Right cardiac atrium (tissue), 5 donors: ENCODE results near the gene SP100. TPM values are rescaled to one million over a fixed set of nuclear protein-coding genes. Genes with fewer than 3 reads are reported as not detected.
A peak's percentile ranks its signal among the peaks of the same experiment; 100 is the strongest.

Experiments
- ATAC-seq, 2 donors: fragments of 200-7000 bp; cut with Tn5 transposase; one replicate each; pipeline versions ENCODE4 v1.8.0 to v1.9.1; 2020; ENCODE audit warnings: moderate library complexity in 2 of 2, mild to moderate bottlenecking in 1 of 2
- DNase-seq, 3 donors: peaks; one replicate each; pipeline ENCODE4 v3.0.0-alpha.2; 2020
- H3K27ac ChIP-seq: one replicate; pipeline ENCODE4 v1.5.1; 2013; ENCODE audit warnings: mild to moderate bottlenecking, low read length, control low read depth, moderate library complexity
- H3K27me3 ChIP-seq: one replicate; pipeline ENCODE4 v1.6.1; 2013; ENCODE audit not compliant: control insufficient read depth, insufficient read depth
- H3K4me1 ChIP-seq: one replicate; pipeline ENCODE4 v1.6.1; 2013; ENCODE audit warnings: low read length; ENCODE audit not compliant: control insufficient read depth, insufficient read depth
- H3K4me3 ChIP-seq: one replicate; pipeline ENCODE4 v1.5.1; 2013; ENCODE audit warnings: low read length, control low read depth
- H3K9me3 ChIP-seq: one replicate; pipeline ENCODE4 v1.6.1; 2013; ENCODE audit warnings: low read length; ENCODE audit not compliant: control insufficient read depth
- WGBS: extraction: QIAGEN DNeasy Blood & Tissue Kit; methylation state at CpG from one replicate; pipeline ENCODE4 v1.1.7; 2013; 5-methylcytosine and 5-hydroxymethylcytosine counted together
- intact Hi-C, 4 donors: fragments of 100-400 bp; cut with DNase I; formaldehyde crosslinking; loops; one replicate each; pipeline versions ENCODE4 v1.11.0 to v1.14.0; 2022 to 2023
- polyA plus RNA-seq: library from polyadenylated mRNA; stranded (reverse); fragments of 200-250 nt; gene quantifications from one replicate; pipeline ENCODE4 v1.2.3, GENCODE V29; 2013
- total RNA-seq, 4 donors: library from RNA; stranded (reverse); fragmentation: NEBNext Ultra II Directional; extraction: Animal tissue kit (Norgen Biotek cat#: 25700); gene quantifications; one replicate each; pipeline ENCODE4 v1.2.1, GENCODE V29; 2021
- donor health status: healthy with polysubstance abuse.
- donor health status: DM: no; HTN: yes; CAD: no.
- donor health status: DM: no; HTN: no; CAD: no.
- donor health status: DM: no; HTN: yes; CAD: no; lungs with severe emphysema.
- donor health status: DM: yes; HTN: yes; CAD: no.

Gene SP100
- total and polyA plus RNA-seq, 5 donors, result 64.5 to 88.3 (median 72.1) TPM

DNA sequence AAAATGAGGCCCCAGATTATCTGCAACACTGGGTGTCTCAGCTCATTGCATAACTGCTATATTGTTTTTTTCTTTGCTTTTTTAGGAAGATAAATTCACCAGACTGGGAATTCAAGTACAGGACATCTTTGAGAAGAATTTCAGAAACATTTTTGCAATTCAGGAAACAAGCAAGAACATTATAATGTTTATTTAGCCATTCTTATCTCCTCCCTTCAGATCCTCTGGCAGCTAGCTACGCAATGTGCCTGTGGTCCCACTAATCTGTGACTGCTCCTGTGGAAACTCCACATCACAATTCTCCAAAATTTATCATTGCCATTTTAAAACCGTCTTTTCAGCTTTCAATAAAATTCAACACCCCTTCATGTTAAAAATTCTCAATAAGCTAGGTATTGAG is 126.8 kb downstream of the SP100 start:
- Histone ChIP-seq H3K27ac (no peak overlapping the region), H3K4me3 (no peak overlapping the region), H3K9me3 (no peaks in the 10 kb centered on the region), H3K27me3 (no peaks in the 10 kb centered on the region), H3K4me1 (no peaks in the 10 kb centered on the region)
- intact Hi-C loops, result no loop called here
- DNase-seq (peak in 1 of 3 donors; percentile 45), ATAC-seq (peak; percentile 68 to 83)
- 57% methylated on average over 2 of the region's 2 CpGs for WGBS

- no peaks in the 10 kb centered on the region for H3K27me3 ChIP-seq
- H3K4me3 ChIP-seq, result no peak overlapping the region
- no peak overlapping the region for H3K27ac ChIP-seq
- 94% methylated on average over 2 of the region's 2 CpGs for WGBS
- DNase-seq, result no peak
- no peaks in the 10 kb centered on the region for H3K4me1 ChIP-seq
- no peaks in the 10 kb centered on the region for H3K9me3 ChIP-seq
- ATAC-seq, result no peak
- intact Hi-C loops, result no loop called here
Observed at GRCh38 chr2:230552181-230552580, 136.2 kb downstream of the SP100 start.

DNA sequence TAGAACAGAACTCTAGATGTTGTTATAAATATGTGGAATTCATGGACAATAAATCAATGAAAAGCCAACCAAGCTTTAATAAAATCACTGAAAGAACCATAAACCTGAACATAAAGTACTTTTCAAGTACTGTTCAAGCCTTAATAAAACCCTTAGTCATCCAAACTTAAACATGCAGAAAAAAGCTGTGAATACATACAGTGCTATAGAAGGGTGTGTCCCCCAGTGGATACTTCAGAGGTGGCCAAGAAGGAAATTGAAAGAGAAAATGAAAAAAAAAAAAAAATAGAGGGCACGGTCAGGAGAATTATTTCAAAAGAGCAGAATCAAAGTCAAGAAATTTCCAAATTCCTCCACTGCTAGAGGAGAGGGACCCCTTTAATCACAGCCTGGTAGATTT is 141.1 kb downstream of the SP100 start:
- intact Hi-C loops, result no loop called here
- no peak for ATAC-seq

DNA sequence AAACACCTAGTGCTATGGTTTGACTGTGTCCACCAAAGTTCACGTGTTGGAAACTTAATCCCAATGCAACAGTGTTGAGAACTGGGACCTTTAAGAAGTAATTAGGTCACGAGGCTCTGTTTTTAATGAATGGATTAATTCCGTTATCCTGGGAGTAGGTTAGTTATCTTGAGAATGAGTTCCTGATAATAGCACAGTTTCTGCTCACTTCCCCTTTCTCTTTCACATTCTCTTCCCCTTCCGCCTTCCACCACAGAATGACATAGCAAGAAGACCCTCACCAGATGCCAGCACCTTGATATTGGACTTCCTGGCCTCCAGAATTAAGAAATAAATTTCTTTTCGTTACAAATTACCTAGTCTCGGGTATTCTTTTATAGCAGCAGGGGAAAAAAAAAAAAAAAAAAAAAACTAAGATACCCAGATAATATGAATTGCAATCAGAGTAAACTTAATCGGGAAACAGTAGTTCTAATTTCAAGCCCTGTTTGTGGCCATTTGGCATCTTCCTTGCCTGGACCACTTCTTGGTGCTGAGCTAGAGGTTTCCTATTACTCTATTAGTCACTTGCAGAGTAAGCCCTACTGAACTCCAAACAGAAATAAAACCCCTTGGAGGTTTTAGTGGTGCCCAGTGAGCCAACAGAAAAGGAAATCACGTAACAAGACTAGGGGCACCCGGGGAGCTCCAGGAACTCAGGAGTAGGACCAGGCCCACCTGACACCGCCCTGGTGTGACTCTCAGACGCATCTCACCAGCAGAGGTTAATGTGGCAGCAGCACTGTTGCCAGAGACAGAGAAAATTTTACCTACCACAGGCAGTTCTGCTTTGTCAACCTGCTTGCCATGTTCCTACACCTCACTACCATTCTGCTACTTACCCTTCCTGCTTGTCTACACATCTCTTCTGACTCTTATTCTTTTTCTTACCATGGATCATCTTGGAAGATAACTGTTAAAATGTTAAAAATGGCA is 149.1 kb downstream of the SP100 start:
- no peak for DNase-seq

More for the DNA sequence above, 141.1 kb downstream of the SP100 start:
- H3K27me3 ChIP-seq, result no peaks in the 10 kb centered on the region
- no peak overlapping the region for H3K27ac ChIP-seq
- no peaks in the 10 kb centered on the region for H3K4me1 ChIP-seq
- DNase-seq, result no peak
- 33% methylated on average over 1 of the region's 1 CpG for WGBS
- H3K4me3 ChIP-seq, result no peak overlapping the region
- H3K9me3 ChIP-seq, result no peaks in the 10 kb centered on the region

DNA sequence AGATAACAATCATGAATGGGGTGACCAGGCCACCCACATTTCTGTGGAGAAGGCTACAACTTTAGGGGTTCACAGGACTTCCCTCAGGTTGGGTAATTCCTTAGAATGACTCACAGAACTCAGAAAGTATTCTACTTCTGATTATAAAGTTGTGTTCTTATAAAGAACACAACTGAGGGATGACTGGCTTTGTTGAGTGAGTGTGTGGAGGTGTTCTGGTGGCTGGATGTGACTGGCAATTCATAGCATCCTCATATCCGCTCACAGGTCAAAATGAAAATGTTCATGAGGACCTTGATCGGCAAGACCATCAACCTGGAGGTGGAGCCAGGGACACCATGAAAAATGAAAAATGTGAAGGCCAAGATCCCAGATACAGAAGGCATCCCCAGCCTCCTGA is 153.3 kb downstream of the SP100 start:
- intact Hi-C loops, result no loop called here
- 68% methylated on average over 2 of the region's 2 CpGs for WGBS
- Histone ChIP-seq H3K4me3 (no peak overlapping the region), H3K27ac (no peak overlapping the region), H3K4me1 (no peaks in the 10 kb centered on the region), H3K9me3 (no peaks in the 10 kb centered on the region), H3K27me3 (no peaks in the 10 kb centered on the region)
- DNase-seq, result no peak
- ATAC-seq, result no peak

More for the DNA sequence above, 149.1 kb downstream of the SP100 start:
- H3K27me3 ChIP-seq, result no peaks in the 10 kb centered on the region
- intact Hi-C loops, result no loop called here
- no peaks in the 10 kb centered on the region for H3K4me1 ChIP-seq
- WGBS, result 38% methylated on average over 11 of the region's 11 CpGs
- no peak overlapping the region for H3K4me3 ChIP-seq
- no peak for ATAC-seq
- no peaks in the 10 kb centered on the region for H3K9me3 ChIP-seq
- no peak overlapping the region for H3K27ac ChIP-seq

DNA sequence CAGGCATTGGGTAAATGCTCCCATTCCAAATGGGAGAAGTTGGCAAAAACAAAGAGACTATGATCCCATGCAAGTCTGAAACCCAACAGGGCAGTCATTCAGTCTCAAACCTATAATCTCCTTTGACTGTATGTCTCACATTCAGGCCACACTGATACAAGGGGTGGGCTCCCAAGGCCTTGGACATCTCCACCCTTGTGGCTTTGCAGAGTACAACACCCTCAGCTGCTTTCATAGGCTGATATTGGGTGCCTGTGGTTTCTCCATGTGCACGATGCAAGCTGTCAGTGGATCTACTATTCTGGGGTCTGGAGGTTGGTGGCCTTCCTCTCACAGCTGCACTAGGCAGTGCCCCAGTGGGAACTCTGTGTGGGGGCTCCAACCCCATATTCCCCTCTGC is 155.0 kb downstream of the SP100 start:
- Histone ChIP-seq H3K27me3 (no peaks in the 10 kb centered on the region), H3K9me3 (no peaks in the 10 kb centered on the region), H3K27ac (no peak overlapping the region), H3K4me1 (no peaks in the 10 kb centered on the region), H3K4me3 (no peak overlapping the region)
- 84% methylated on average over 1 of the region's 1 CpG for WGBS
- ATAC-seq, result no peak
- intact Hi-C loops, result no loop called here
- DNase-seq, result no peak

DNA sequence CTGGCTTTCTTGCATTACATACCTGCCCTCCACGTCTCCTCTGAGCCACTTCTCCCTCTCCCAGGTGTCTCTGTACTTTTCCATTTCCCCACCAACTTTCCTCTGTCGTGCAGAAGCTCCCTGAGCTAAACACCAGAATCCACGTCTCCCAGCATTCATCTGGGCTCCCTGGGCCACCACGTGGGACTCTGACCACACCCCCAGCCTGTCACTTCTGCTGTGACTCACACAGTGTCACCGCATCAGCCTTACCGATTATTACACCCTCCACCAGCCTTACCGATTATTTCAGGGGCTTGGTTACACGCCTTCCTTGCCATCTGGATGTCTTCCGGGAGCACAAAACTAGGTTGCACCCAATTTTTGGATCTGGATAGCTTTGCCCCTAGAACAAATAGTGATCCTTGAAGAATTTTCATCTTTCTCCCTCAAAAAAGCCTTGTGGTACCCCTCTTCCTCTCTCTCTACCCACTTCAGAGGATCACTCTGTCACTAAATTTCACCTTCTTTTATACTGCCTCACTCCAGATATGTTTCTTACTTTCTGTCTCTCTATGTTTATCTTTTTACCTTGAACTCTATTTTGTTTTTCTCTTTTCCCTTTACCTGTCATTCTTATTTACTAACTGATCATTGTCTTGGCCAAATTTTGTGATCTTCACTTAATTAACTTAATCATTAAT is 159.8 kb downstream of the SP100 start:
- no peak overlapping the region for H3K27ac ChIP-seq
- ATAC-seq (no peak), DNase-seq (no peak)
- intact Hi-C loops, result no loop called here
- H3K27me3 ChIP-seq, result peaks cover 2% of the 10 kb centered on the region
- H3K4me1 ChIP-seq, result no peaks in the 10 kb centered on the region
- H3K4me3 ChIP-seq, result no peak overlapping the region
- WGBS, result 79% methylated on average over 9 of the region's 9 CpGs
- H3K9me3 ChIP-seq, result no peaks in the 10 kb centered on the region

GRCh38 chr2:230577114-230577513 is 161.1 kb downstream of the SP100 start:
- DNase-seq (no peak), ATAC-seq (no peak)
- peaks cover 2% of the 10 kb centered on the region for H3K27me3 ChIP-seq
- WGBS, result 45% methylated on average over 6 of the region's 6 CpGs
- no peaks in the 10 kb centered on the region for H3K9me3 ChIP-seq
- no peak overlapping the region for H3K4me3 ChIP-seq
- no peaks in the 10 kb centered on the region for H3K4me1 ChIP-seq
- intact Hi-C loops, result no loop called here
- no peak overlapping the region for H3K27ac ChIP-seq

GRCh38 chr2:230578106-230578505 is 162.1 kb downstream of the SP100 start:
- ATAC-seq, result no peak
- Histone ChIP-seq H3K27me3 (peaks cover 2% of the 10 kb centered on the region), H3K27ac (no peak overlapping the region), H3K4me3 (no peak overlapping the region), H3K4me1 (no peaks in the 10 kb centered on the region), H3K9me3 (no peaks in the 10 kb centered on the region)
- intact Hi-C loops, result no loop called here
- DNase-seq, result no peak
- 39% methylated on average over 2 of the region's 2 CpGs for WGBS

DNA sequence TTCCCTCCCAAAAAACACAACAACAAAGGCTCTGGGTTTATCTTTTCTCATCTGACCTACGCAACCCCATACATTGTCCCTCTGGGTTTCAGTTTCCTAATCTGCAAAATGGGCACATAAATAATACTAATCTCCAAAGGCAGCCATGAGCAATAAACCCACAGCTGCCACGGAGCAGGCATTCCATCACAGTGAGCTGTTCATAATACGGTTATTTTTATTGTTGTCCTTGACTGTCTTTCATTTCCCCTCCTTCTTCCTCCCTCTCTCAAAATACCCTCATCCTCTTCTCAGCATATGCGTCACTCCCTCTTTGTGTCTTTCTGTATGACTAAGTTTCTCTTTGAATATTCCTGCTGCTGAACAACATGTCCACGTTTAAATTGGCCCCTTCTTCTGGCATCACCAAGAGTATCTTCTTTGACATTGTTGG is 166.9 kb downstream of the SP100 start:
- Histone ChIP-seq H3K4me3 (no peak overlapping the region), H3K4me1 (no peaks in the 10 kb centered on the region), H3K9me3 (no peaks in the 10 kb centered on the region), H3K27ac (no peak overlapping the region), H3K27me3 (peaks cover 2% of the 10 kb centered on the region)
- no peak for ATAC-seq
- DNase-seq, result no peak
- WGBS, result 73% methylated on average over 5 of the region's 5 CpGs
- intact Hi-C loops, result no loop called here

DNA sequence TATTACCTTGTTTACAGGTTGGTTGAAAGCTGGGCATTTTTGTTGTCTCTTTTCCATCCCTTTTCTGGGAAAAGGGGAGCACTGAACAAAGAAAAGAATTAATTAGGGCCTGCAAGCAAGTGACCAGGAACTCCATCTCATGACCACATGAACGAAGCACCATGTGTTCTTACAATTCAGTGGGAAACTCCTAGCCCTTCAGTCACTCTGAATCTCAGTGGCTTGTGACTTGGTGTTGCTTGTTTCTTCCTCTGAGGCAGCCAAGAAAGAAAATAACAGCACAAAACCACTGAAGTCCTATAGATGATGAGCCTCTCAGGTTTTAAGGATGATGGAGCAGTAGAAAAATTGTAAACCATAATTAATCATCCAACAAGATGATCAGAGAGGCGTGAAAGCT is 167.6 kb downstream of the SP100 start:
- ATAC-seq (no peak), DNase-seq (no peak)
- H3K4me1 ChIP-seq, result no peaks in the 10 kb centered on the region
- peaks cover 2% of the 10 kb centered on the region for H3K27me3 ChIP-seq
- H3K27ac ChIP-seq, result no peak overlapping the region
- intact Hi-C loops, result no loop called here
- no peaks in the 10 kb centered on the region for H3K9me3 ChIP-seq
- 79% methylated on average over 2 of the region's 2 CpGs for WGBS
- H3K4me3 ChIP-seq, result no peak overlapping the region
